Stimulated activated naive CD8-positive, alpha-beta T cell treated with anti-CD3 and anti-CD28 coated beads, Interleukin-15, amount 100 ng/mL, for 72 hours (primary cell): ENCODE results near the gene KDM5B.

ENCODE experiments used
- ATAC-seq: fragments of 150-1000 bp; cut with Tn5 transposase; 2 replicates; pipeline ENCODE4 v1.10.0; 2021; ENCODE audit warnings: mild to moderate bottlenecking, moderate library complexity
- DNase-seq, 2 donors: peaks; one replicate each; pipeline ENCODE4 v3.0.0; 2021 to 2022
- H3K27ac Mint-ChIP-seq, 2 donors: one replicate each; pipeline ENCODE4 v1.8.0; 2022; ENCODE audit warnings: mild to moderate bottlenecking in 2 of 2, mixed read lengths in 2 of 2, moderate library complexity in 2 of 2
- H3K27me3 Mint-ChIP-seq: one replicate; pipeline ENCODE4 v1.8.0; 2022; ENCODE audit warnings: mixed read lengths
- H3K4me1 Mint-ChIP-seq: one replicate; pipeline ENCODE4 v1.8.0; 2022; ENCODE audit warnings: mild to moderate bottlenecking, mixed read lengths
- H3K4me3 Mint-ChIP-seq, 2 donors: one replicate each; pipeline ENCODE4 v1.8.0; 2022; ENCODE audit warnings: mild to moderate bottlenecking in 2 of 2, mixed read lengths in 2 of 2, moderate library complexity in 1 of 2
- H3K9me3 Mint-ChIP-seq, 2 donors: one replicate each; pipeline ENCODE4 v1.8.0; 2022; ENCODE audit warnings: mixed read lengths in 2 of 2

The KDM5B gene

GRCh38 chr1:202679406-202680177 lies 128.6 kb downstream of the KDM5B start:
- peaks cover 15 to 23% of the 10 kb centered on the region in 2 donors for H3K9me3 Mint-ChIP-seq
- no peak for DNase-seq

GRCh38 chr1:202677433-202677832 lies 130.8 kb downstream of the KDM5B start:
- ATAC-seq (no peak), DNase-seq (no peak)
- H3K9me3 Mint-ChIP-seq, result peaks cover 18 to 27% of the 10 kb centered on the region in 2 donors
- no peaks in the 10 kb centered on the region for H3K4me1 Mint-ChIP-seq
- H3K27me3 Mint-ChIP-seq, result peaks cover 59% of the 10 kb centered on the region
- H3K27ac Mint-ChIP-seq, result no peak overlapping the region
- no peak overlapping the region for H3K4me3 Mint-ChIP-seq

More at GRCh38 chr1:202679406-202680177, 128.6 kb downstream of the KDM5B start:
- Mint-ChIP-seq H3K4me1 (no peaks in the 10 kb centered on the region), H3K27ac (no peak overlapping the region), H3K4me3 (no peak overlapping the region), H3K27me3 (peaks cover 59% of the 10 kb centered on the region)
- ATAC-seq, result no peak
